ENCODE measurements around the gene MMP2. TPM values are rescaled to one million over a fixed set of nuclear protein-coding genes. Genes with fewer than 3 reads are reported as not detected.

Gene MMP2
- total RNA-seq, 1 experiment from 2014 or later = 1.5 TPM

DNA sequence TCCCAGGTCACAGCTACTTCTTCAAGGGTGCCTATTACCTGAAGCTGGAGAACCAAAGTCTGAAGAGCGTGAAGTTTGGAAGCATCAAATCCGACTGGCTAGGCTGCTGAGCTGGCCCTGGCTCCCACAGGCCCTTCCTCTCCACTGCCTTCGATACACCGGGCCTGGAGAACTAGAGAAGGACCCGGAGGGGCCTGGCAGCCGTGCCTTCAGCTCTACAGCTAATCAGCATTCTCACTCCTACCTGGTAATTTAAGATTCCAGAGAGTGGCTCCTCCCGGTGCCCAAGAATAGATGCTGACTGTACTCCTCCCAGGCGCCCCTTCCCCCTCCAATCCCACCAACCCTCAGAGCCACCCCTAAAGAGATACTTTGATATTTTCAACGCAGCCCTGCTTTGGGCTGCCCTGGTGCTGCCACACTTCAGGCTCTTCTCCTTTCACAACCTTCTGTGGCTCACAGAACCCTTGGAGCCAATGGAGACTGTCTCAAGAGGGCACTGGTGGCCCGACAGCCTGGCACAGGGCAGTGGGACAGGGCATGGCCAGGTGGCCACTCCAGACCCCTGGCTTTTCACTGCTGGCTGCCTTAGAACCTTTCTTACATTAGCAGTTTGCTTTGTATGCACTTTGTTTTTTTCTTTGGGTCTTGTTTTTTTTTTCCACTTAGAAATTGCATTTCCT lies 26.5 kb downstream of the MMP2 start:
- Histone ChIP-seq H3K36me3 (ENCODE audit: control insufficient read depth in 1 of 2, insufficient read depth in 2 of 2, low read length in 2 of 2) (no peaks in the 10 kb centered on the region), H3K4me2 (ENCODE audit: low read length) (no peak overlapping the region), H3K27me3 (ENCODE audit: insufficient read depth, low read length) (no peaks in the 10 kb centered on the region), H3K4me1 (ENCODE audit: control insufficient read depth in 1 of 2, insufficient read depth in 2 of 2, low read length in 2 of 2) (peaks cover 22 to 47% of the 10 kb centered on the region in 2 experiments), H3K27ac (ENCODE audit: low read depth, low read length) (no peak overlapping the region), H4K20me1 (ENCODE audit: insufficient read depth) (no peaks in the 10 kb centered on the region), H3K9me2 (ENCODE audit: insufficient read depth) (no peaks in the 10 kb centered on the region), H2AFZ (ENCODE audit: low read depth, low read length, poor library complexity, severe bottlenecking) (no peak overlapping the region), H3K9me3 (ENCODE audit: control insufficient read depth in 1 of 2, insufficient read depth in 1 of 2, low read depth in 1 of 2, low read length in 2 of 2) (no peaks in the 10 kb centered on the region), H3K4me3 (replicated peaks in 1 of 2; ENCODE audit: low read depth in 1 of 2, low read length in 2 of 2) (no peak overlapping the region), H3K79me2 (ENCODE audit: insufficient read depth, low read length) (0 out of 2 replicates have a peak, but pooled peaks cover 2% of the 10 kb centered on the region), H3K9ac (ENCODE audit: low read length) (no peak overlapping the region)
- ChIA-PET CTCF (no interaction called here), POLR2A (no interaction called here), RAD21 (ENCODE audit: low non-redundant PET in 1 of 2, low total read pairs in 2 of 2, uncharacterized antibody in 2 of 2, unreplicated experiment in 2 of 2) (no interaction called here)
- DNase-seq (ENCODE audit: low read depth, low spot score) (no peak), ATAC-seq (no peak)
- TF ChIP-seq ELF1 (IDR thresholded peaks at IDR 0.05; ENCODE audit: borderline replicate concordance, low read depth) (no peak), RAD21 (IDR thresholded peaks at IDR 0.05; ENCODE audit: low read depth) (no peak), SIN3A (IDR thresholded peaks at IDR 0.05; ENCODE audit: low read depth) (no peak), POLR2AphosphoS5 (IDR thresholded peaks at IDR 0.05; ENCODE audit: low read depth, low read length) (no peak), ZFX (IDR thresholded peaks at IDR 0.05) (no peak), JUND (IDR thresholded peaks at IDR 0.05) (no peak), SRF (IDR thresholded peaks at IDR 0.05; ENCODE audit: low read depth) (no peak), CBX3 (IDR thresholded peaks at IDR 0.05; ENCODE audit: low read depth) (no peak), FOSL1 (IDR thresholded peaks at IDR 0.05; ENCODE audit: low read depth) (no peak), YY1 (IDR thresholded peaks at IDR 0.05; ENCODE audit: extremely low read depth, insufficient replicate concordance, low read depth, low read length) (no peak), CEBPB (IDR thresholded peaks at IDR 0.05; ENCODE audit: low read depth) (no peak), TCF7L2 (IDR thresholded peaks at IDR 0.05; ENCODE audit: borderline replicate concordance, extremely low read depth, insufficient read depth, insufficient read length) (no peak), SP1 (IDR thresholded peaks at IDR 0.05; ENCODE audit: low read depth) (no peak)
- TF ChIP-seq, protein P1, sequence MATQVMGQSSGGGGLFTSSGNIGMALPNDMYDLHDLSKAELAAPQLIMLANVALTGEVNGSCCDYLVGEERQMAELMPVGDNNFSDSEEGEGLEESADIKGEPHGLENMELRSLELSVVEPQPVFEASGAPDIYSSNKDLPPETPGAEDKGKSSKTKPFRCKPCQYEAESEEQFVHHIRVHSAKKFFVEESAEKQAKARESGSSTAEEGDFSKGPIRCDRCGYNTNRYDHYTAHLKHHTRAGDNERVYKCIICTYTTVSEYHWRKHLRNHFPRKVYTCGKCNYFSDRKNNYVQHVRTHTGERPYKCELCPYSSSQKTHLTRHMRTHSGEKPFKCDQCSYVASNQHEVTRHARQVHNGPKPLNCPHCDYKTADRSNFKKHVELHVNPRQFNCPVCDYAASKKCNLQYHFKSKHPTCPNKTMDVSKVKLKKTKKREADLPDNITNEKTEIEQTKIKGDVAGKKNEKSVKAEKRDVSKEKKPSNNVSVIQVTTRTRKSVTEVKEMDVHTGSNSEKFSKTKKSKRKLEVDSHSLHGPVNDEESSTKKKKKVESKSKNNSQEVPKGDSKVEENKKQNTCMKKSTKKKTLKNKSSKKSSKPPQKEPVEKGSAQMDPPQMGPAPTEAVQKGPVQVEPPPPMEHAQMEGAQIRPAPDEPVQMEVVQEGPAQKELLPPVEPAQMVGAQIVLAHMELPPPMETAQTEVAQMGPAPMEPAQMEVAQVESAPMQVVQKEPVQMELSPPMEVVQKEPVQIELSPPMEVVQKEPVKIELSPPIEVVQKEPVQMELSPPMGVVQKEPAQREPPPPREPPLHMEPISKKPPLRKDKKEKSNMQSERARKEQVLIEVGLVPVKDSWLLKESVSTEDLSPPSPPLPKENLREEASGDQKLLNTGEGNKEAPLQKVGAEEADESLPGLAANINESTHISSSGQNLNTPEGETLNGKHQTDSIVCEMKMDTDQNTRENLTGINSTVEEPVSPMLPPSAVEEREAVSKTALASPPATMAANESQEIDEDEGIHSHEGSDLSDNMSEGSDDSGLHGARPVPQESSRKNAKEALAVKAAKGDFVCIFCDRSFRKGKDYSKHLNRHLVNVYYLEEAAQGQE (IDR thresholded peaks at IDR 0.05; ENCODE audit: low read depth) = no peak
- TF ChIP-seq, protein P2, sequence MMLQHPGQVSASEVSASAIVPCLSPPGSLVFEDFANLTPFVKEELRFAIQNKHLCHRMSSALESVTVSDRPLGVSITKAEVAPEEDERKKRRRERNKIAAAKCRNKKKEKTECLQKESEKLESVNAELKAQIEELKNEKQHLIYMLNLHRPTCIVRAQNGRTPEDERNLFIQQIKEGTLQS (IDR thresholded peaks at IDR 0.05) = no peak
- TF ChIP-seq, protein P3, sequence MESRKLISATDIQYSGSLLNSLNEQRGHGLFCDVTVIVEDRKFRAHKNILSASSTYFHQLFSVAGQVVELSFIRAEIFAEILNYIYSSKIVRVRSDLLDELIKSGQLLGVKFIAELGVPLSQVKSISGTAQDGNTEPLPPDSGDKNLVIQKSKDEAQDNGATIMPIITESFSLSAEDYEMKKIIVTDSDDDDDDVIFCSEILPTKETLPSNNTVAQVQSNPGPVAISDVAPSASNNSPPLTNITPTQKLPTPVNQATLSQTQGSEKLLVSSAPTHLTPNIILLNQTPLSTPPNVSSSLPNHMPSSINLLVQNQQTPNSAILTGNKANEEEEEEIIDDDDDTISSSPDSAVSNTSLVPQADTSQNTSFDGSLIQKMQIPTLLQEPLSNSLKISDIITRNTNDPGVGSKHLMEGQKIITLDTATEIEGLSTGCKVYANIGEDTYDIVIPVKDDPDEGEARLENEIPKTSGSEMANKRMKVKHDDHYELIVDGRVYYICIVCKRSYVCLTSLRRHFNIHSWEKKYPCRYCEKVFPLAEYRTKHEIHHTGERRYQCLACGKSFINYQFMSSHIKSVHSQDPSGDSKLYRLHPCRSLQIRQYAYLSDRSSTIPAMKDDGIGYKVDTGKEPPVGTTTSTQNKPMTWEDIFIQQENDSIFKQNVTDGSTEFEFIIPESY (IDR thresholded peaks at IDR 0.05; ENCODE audit: extremely low read depth, insufficient replicate concordance, low read length) = no peak
- TF ChIP-seq, protein P4, sequence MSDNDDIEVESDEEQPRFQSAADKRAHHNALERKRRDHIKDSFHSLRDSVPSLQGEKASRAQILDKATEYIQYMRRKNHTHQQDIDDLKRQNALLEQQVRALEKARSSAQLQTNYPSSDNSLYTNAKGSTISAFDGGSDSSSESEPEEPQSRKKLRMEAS (IDR thresholded peaks at IDR 0.05) = no peak
- intact Hi-C loops (cut with micrococcal nuclease) = loop anchor here (5.0 kb wide), 1 partner anchor 38 kb away; no protein-coding TSS in a partner anchor
- BruUV-seq (replicated peaks) = no TSS peak
